Astrocyte of the cerebellum (primary cell): ENCODE data around the gene WNT7B.

ENCODE experiments used
- DNase-seq: peaks from one replicate; pipeline ENCODE4 v3.0.0-alpha.2; 2011; ENCODE audit warnings: low read depth
- H3K4me3 ChIP-seq: 2 replicates; pipeline ENCODE4 v1.5.1; 2011; ENCODE audit warnings: mild to moderate bottlenecking, low read depth, low read length, moderate library complexity
- in situ Hi-C: cut with HindIII; loops from 2 replicates; pipeline ENCODE4 v1.10.0; 2017; ENCODE audit warnings: low sequenced_read_pairs
- TF ChIP-seq, protein P1 (sequence below): IDR thresholded peaks from 2 replicates; pipeline ENCODE4 v1.5.1; 2012; ENCODE audit warnings: low read length, low read depth, moderate library complexity, mild to moderate bottlenecking; ENCODE audit errors: missing control alignments

The WNT7B gene

DNA sequence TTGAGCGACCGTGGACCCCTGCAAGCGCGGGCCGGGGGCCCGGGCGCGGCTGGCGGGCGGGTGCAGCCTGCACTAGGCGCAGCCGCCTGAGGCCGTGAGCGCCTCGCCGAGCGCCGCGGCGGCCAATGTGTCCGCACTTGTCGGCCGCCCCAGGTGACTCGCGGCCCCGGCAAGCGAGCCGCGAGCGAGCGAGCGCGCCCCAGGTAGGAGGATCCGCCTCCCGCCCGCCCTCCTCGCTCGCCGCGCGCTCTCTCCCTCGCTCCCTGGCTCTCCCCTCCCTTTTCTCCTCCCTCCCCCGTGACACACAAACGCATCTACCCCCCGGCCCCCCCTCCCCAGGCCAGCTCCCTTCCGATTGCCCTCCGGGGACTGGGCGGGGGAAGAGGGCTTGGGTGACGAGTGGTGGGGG, at the start of gene WNT7B:
TSS of gene WNT7B (minus strand) at position 160 of the 409 bp plus-strand sequence. CDS start 408 bp downstream, outside the sequence.
- TF ChIP-seq, protein P1, sequence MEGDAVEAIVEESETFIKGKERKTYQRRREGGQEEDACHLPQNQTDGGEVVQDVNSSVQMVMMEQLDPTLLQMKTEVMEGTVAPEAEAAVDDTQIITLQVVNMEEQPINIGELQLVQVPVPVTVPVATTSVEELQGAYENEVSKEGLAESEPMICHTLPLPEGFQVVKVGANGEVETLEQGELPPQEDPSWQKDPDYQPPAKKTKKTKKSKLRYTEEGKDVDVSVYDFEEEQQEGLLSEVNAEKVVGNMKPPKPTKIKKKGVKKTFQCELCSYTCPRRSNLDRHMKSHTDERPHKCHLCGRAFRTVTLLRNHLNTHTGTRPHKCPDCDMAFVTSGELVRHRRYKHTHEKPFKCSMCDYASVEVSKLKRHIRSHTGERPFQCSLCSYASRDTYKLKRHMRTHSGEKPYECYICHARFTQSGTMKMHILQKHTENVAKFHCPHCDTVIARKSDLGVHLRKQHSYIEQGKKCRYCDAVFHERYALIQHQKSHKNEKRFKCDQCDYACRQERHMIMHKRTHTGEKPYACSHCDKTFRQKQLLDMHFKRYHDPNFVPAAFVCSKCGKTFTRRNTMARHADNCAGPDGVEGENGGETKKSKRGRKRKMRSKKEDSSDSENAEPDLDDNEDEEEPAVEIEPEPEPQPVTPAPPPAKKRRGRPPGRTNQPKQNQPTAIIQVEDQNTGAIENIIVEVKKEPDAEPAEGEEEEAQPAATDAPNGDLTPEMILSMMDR = no peak
- no peak for DNase-seq
- peak within 1 kb of the TSS; percentile 43 for H3K4me3 ChIP-seq
- in situ Hi-C loops = no loop called here

- no peak overlapping the region for H3K4me3 ChIP-seq
- in situ Hi-C loops = no loop called here
- TF ChIP-seq, protein P1 = no peak
- DNase-seq = no peak
Measured at GRCh38 chr22:46025973-46026898, 49.3 kb upstream of the WNT7B start.

- no peak overlapping the region for H3K4me3 ChIP-seq
- no peak for DNase-seq
- in situ Hi-C loops = no loop called here
- TF ChIP-seq, protein P1 = no peak
Measured at GRCh38 chr22:46025225-46025972, 48.4 kb upstream of the WNT7B start.

GRCh38 chr22:46024136-46024840, 47.3 kb upstream of the WNT7B start:
- no peak for DNase-seq

GRCh38 chr22:46023558-46023981, 46.6 kb upstream of the WNT7B start:
- TF ChIP-seq, protein P1 = no peak
- in situ Hi-C loops = loop anchor here (5.0 to 25.0 kb wide), 2 partner anchors 54 to 289 kb away; no protein-coding TSS in a partner anchor
- H3K4me3 ChIP-seq = no peak overlapping the region
- no peak for DNase-seq

More at GRCh38 chr22:46024136-46024840, 47.3 kb upstream of the WNT7B start:
- in situ Hi-C loops = loop anchor here (5.0 to 25.0 kb wide), 2 partner anchors 53 to 288 kb away; no protein-coding TSS in a partner anchor
- H3K4me3 ChIP-seq = no peak overlapping the region
- TF ChIP-seq, protein P1 = no peak
